Activated CD8-positive, alpha-beta memory T cell treated with anti-CD3 and anti-CD28 coated beads for 48 hours (primary cell): ENCODE results near the gene LNX1.

Experiments
- DNase-seq, 3 experiments: peaks; one replicate each; pipeline ENCODE4 v3.0.0-alpha.2; 2020; ENCODE audit warnings: low read depth in 2 of 3, low spot score in 2 of 3

The LNX1 gene

DNA sequence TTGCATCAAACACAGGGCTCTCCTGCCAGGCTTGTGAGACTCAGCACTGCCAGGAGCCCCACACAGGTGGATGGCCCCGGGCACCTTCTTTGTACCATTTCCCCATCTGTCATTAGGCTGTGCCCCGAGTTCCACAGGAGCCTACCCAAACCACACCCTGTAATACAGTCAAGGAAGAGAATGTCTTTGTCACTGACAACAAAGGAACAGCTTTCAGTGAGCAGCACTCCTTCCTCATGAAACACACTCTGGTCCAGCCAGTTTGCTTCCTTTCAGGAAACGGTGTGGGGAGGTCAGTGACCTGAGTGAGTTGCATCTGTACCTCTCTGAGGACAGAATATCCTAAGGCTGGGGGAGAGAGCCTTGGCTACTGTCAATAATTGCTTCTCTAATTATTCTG lies 53.7 kb downstream of the LNX1 start:
- no peak for DNase-seq

DNA sequence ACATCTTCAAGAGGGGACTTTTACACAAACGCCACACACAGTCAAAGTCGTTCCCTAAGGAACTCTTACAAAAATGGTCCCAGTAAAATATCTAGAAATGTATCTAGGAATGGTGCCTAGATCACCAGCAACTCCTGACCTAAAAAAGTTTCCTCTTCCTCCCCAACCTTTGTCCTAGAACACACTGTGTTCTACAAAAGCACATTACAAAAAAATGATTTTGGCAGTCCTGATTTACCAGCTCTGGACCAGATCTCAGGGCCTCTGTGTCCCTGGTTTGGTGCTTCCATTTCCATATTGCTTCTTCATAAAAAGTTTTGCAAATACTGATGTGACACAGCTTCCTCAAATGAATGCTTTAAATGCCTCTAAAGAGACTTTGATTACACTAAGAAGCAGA lies 55.0 kb downstream of the LNX1 start:
- no peak for DNase-seq

DNA sequence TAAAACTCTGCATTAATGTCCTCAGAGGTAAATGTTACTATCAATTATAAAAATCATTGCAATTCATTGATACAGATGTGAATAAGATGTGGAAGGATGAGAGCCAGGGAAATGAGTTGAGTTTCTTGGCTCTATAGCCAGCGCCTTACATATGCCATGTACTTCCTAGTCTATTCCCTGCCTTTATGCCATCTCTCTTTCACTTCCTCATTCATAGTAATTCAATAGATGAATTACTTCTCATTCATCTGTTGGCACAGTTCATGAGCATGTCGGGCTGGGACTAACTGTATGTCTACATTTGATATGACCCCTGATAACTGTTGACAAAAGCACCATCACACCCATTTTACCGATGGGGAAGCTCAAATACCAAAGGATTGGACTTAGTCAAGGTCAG lies 55.7 kb downstream of the LNX1 start:
- DNase-seq = no peak

DNA sequence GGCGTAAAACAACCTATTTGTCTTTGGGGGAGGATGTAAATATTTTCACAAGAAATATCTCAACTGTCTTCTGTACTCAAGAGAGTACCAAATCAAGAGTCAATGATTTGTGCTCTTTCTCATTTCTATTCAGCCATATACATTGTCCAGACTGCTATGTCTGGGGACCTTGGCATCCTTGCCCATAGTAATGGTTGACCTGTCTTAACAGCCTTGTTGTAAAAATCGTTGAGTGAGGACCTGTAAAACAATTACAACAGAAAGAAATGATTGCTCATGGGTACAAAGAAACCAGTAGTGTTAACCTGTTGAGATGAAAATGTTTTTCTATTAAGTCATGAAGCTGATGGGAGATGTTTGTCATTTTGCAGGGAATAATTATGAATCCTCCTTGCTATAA lies 56.6 kb downstream of the LNX1 start:
- no peak for DNase-seq

DNA sequence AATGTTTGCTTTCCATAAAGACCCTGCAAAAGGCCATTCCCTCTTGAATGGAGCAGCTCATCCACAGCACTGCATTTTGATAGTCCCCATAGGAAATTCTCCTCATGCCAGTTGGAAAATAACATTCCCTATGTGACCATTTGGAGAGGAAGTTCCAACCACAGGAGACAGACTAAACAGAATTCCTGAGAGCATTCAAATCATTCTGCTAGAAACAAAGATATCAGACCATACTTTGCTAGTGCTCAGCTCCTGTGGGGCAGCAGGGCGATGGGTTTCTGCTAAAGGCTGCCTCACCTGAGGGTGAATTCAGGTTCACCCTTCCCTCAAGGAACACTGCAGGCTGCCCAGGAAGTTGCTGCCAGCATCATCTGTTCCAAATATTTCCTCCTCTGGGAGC lies 58.8 kb downstream of the LNX1 start:
- no peak for DNase-seq

DNA sequence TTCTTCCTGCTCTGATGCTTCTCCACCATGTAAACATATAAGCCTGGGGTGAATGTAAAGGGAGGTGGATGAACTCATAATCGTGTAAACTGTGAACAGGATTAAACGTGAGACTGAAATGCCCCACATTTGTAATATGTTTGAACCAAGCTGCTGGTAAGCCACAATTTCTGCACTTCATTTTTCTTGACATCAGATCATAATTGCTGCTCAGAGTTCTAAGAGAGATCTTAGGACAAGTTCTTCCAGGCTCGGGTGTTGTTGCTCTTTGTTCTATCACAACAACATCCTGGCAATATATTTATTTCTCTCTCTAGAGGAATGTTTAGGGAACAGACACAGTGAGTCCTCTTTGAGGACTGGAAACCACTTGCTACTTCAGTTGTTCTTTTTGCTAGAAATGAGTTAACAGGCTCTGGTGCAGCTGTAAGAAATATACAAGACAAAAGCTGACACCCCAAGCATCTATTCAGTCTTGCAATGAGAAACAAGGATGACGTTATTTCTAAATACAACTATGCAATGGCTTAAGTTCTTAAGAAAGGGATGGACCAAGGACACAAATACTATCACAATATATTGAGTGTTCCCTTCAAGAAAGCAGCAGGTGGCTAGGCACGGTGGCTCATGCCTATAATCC lies 59.6 kb downstream of the LNX1 start:
- DNase-seq = no peak

DNA sequence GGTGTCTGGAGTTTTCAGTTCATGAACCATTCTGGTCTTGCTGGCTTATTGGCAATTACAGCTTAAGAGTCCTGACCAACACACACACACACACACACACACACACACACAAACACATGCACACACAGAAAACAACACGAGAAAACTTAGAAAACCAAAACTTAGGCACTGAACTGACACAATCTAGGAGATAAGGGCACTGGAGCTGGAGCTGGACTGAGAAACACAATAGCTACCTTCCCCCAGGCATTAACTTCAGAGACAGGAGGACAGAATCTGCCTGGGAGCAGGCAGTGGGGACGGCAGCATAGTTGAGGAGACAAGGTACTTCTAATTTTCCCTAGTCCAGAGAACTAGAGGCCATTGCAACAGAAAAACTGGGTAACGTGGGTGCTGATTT lies 62.3 kb downstream of the LNX1 start:
- DNase-seq = no peak

DNA sequence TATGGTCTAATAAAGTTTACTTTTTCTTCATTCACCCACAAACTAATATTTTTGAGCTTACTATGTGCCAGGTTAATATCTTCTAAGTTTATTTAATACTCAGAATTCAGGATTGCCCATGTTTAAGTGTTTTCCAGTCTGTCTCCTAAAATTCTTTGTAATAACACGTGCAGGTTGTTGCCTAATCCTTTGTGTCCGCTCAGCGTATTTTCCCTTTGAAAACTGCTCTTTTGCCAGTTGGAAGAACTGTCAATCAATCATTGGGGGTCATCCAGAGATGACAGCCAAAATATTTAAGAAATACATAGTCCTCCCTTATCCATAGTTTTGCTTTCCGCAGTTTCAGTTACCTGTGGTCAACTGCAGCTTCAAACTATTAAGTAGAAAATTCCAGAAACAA lies 63.4 kb downstream of the LNX1 start:
- DNase-seq = no peak

DNA sequence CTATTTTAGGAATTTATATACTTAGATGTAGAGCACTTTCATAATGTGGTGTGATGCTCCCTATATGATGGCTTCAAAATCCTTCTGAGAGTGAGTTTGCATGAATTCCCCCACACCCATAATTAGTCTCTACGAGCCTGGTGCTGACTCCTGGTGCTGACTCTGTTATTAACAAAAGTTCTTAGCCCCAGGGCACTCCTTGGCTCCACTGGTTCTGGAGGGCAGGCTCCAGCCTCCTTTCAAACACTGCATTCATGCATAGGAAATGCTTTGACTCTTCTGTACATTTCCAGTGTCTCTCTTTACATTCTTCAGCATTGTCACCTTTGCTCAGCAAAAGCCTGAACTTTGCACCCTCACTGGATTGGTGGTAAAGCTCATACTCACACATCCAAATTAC lies 64.0 kb downstream of the LNX1 start:
- no peak for DNase-seq

DNA sequence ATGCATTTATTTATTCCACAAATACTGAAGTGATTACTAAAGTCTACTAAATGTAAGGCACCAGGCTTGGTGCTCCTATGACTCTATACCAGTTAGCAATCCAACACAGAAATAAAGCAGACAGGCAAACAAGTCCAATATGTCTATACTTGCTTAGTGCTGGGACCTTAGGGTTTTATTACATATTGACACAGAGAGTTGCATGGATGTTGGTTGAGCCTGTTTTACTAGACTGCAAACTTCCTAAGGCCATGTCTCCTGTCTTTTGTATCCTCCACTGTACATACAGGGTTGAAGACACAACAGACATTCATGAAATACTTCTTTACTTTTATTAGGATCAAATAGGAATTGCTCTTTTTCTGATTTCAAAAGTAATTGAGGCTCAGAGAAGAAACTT lies 69.0 kb downstream of the LNX1 start:
- DNase-seq = no peak

DNA sequence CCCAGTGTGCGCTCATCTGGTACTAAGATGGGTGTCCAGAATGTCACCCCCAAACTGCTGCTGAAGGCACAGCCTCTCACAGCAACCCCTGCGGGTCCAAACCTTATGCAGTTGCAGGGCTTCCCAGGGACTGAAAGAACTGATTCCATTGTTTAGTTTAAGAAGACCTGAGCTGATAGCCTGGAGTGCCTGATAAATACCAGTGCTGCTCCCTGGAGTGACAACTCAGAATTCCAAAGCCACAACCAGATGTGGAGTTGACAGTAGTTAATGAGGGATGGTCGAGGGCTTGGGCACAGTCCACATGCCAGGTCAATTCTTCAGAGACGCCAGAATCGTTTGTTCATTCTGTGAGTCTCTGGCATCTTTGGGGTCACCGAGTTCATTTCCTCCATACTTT lies 71.2 kb downstream of the LNX1 start:
- DNase-seq = no peak

DNA sequence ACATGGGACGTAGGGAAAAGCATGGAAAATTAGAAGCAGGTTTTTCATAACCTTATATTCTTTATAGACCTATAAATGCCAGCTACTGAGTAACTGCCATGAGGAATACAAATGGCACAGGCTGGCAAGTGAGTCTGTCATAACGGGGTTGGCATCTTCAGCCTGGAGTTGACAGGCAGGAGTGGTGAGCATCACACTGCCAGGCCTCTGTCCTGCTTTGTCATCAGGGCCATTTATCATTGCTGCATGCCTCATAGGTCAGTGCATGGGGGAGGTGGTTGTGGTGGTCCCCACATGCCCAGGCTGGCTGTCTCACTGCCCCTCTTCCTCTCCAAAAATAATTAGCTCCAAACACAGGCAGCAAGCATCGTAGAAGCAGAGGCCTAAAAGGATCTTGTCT lies 72.5 kb downstream of the LNX1 start:
- no peak for DNase-seq

DNA sequence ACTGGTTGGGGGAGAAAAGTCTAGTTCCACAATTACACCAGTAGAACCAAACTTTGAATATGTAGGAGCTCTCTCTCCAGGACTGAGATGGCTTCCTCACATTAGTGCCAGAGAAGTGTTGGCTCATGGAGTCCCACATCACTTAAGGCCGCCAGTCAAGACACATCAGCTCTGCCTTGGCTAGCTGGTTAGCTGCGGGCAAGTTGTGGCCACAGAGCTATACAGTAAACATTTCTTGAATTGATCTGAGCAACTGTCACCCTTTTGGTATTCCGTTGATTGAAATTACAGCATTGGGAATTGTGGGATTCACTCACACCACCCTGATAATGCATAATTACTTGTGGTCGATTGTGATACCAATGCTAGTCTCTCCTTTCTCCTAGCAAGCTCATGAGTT lies 76.2 kb downstream of the LNX1 start:
- DNase-seq = no peak

DNA sequence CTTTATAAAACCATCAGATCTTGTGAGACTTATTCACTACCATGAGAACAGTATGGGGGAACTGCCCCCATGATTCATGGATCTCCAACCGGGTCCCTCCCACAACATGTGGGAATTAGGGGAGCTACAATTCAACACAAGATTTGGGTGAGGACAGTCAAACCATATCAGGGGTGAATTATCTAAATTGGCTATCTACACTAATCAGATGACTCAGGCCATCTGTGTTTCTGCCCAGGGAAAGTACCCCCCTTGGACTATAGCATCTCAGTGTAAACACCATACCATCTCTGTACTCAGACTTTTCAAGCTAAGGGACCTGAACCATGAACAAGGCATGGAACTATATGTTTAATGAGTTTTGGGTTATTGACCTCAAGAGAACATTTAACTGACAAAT lies 76.8 kb downstream of the LNX1 start:
- DNase-seq = no peak

DNA sequence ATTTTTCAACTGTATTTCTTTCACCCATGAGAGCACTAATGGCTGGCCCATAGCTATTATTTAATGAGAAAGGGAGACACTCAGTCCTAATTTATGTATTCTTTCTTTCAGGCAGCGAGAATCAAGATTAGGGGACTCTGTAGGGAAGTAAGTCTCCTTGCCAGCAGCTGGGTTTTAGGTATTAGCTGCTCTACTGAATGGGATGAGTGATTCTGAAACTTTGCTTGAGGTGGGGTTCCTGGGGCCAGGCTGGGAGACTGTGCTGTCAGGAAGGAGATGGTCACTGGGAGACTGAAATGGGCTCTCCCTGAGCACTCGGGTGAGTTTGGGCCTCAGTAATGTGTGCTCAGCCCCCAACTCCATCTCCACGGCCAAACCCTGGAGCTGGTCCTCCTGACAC lies 78.7 kb downstream of the LNX1 start:
- no peak for DNase-seq

DNA sequence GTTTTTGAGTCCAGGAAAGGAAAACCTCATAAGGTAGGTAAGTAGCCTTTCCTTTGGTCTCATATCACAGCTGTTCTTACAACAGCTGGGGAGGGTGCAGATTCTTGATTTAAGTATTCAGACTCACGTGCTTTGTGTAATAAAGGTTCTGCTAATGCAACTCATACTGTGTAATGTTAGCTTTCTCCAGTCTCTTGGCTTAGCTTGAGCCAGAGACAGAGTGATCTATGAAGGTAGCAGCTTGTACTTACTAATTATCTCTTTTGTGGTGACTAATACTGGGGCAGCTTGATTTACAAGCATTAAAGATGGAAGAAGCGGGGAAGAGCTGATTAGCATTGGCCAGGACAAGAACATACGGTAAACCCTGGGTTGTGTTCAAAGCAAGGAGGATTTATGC lies 80.3 kb downstream of the LNX1 start:
- DNase-seq = no peak

DNA sequence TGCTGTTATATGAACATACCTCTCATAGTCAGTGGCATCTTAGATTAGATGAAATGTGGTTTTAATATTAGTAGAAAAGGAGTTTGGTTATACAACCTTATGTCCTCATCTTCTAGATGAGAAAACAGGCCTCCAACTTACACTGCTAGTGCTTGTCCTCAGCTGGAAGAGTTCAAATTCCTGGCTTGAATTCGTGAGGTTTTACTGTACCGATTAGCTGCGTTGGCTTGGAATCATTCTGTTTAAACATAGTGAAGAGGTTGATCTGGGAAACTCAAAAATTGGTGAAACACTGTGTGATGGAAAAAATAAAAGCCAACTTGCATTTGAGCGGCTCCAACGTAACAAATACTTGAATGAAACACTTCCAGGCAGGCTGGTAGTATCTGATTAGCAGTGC lies 81.0 kb downstream of the LNX1 start:
- DNase-seq = no peak

DNA sequence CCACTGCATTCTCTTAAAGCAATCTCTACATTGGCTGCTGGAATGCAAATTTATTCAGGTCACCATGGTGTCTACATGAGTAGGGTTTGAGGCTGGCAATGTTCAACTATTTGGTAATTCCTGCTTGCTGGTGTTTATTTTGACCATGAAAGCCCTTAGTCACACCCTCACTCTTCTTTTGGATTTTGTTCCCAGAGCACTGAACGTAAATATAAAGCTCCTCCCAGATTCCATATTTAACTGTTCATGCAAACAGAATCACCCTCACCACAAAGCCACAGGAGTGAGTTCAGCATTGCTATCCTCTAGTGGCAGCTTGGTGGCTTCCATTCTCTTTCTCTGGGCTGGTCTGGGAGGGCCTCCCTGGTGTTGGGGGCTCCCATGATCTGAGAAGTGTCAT lies 82.8 kb downstream of the LNX1 start:
- DNase-seq = no peak

DNA sequence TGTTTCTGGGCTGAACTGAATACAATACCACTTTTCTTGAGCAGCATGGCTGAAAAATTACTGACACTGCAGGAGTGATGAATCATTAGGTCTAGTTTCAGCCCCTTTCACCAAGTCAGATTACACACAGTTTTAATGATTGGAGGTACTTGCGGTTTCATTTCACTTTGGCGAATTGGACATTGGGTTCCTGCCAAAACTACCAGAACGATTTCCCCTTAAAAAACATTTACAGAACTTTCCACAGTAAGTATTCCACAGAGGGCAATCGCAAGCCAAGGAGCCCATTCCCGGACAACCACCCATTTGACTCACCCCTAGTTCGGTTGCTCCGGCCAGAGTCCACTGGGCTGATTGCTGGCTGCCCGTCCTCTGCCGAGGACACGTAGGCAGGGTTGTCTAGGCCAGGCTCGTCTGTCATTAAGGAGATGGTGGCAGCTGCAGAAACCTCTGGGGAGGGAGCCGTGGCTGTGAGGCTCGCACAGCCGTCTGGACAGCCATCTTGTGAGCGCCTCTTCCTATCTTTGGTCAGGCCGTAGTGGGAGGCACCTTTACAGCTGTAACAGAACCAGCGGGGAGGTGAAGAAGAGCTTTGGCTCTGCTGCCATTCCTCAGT lies 83.5 kb downstream of the LNX1 start:
- no peak for DNase-seq

DNA sequence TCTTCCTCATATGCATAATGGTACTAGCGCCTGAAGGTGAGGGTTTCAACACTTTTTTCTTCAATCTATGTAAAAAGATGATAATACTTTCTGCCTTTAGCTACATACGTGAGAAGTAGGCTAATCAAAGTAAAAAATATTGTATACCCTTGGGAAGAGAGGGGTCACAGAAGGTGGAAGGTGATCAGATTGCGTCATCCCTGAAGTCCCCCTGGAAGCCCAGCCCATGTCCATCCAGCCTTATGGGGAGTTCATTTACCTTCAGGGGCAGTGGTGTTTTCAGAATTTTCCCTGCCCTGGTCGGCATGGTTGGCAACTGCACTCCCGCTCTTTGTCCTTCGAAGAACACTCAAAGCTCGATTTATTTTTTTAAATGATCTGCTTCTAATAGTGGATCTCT lies 84.2 kb downstream of the LNX1 start:
- DNase-seq = no peak

DNA sequence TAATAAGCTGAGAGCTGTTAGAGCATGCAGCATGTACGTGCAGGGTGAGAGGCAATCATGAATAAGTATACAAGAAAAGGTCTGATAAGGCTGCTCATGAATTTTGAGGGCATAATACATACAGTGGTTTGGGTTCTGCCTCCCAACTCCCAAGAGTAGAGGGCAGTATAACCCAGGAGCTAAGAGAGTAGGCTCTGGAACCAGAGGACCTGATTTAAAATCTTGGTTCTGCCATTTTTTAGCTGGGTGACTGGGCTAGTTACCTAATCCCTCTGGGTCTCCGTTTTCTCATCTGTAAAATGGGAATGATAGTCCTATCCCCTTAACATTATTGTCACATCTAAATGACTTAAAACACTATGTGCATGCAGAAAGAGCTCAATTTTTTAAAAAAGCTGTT lies 85.3 kb downstream of the LNX1 start:
- DNase-seq = no peak

DNA sequence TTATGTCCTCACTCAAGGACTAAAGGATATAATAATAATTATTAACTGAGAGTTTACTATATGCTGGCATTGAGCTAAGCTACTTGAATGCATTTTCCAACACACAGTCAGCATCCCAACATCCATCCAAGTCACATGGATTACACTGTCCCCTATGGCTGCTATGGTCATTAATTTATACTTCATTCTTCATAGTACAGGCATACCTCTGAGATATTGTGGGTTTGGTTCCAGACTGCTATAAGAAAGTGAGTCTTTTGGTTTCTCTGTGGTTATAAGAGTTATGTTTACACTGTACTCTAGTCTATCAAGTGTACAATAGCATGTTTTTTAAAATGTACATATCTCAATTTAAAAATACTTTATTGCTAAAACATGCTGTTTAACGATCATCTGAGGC lies 89.2 kb downstream of the LNX1 start:
- DNase-seq = no peak

DNA sequence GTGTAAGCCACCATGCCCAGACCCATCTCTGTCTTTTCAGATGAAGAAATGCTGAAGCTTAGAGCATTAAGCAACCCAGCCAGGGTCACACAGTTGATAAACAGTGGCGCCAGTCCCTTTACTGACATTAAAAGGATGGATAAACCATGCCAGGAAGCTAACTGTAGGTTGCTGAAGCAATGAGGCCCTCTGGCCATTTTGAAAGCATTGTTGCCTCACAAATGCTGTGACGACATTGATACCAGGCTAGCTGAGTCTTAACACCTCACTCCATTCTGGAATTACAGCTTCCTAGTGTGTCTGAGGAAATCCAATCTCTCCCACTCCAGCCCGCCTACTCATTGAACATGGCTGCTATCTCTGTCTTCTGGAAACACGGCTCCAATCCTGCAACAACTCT lies 89.7 kb downstream of the LNX1 start:
- no peak for DNase-seq

DNA sequence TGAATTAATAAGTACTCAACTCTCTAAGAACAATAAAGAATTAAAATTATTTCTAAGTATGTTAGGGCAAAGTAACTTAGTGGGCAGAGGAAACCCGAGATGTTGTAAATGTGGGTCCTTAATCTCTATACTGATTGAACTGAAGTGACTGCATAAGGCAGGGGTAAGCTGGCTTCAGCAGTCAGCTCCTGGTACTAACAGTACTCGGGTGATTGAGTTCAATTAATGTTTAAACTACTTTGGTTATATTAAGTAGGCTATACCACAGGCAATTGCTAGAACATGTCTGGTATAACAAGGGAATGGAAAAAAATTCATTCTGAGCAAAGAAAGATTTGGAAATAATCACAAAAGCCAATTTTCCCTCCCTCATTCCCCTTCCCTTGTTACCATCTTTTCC lies 90.7 kb downstream of the LNX1 start:
- DNase-seq = no peak
